ENCODE data around the gene COL3A1.

The COL3A1 gene

DNA sequence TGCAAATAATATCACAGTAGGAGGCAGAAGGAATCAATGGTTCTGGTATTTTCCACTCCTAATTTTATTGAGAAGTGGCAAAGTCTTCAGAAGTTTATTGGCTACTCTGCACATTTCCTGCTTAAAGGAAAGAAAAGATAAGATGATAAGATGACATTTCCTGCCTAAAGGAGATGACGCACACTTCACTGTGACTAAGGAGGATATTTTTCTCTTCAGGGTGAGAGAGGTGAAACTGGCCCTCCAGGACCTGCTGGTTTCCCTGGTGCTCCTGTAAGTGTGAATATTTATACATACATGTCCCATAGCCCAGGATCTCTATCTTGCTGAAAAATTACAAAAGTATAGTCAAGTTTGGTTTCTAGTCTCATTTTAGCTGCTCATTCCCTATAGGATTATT is 27.9 kb downstream of the COL3A1 start:
- TF ChIP-seq, protein P1, sequence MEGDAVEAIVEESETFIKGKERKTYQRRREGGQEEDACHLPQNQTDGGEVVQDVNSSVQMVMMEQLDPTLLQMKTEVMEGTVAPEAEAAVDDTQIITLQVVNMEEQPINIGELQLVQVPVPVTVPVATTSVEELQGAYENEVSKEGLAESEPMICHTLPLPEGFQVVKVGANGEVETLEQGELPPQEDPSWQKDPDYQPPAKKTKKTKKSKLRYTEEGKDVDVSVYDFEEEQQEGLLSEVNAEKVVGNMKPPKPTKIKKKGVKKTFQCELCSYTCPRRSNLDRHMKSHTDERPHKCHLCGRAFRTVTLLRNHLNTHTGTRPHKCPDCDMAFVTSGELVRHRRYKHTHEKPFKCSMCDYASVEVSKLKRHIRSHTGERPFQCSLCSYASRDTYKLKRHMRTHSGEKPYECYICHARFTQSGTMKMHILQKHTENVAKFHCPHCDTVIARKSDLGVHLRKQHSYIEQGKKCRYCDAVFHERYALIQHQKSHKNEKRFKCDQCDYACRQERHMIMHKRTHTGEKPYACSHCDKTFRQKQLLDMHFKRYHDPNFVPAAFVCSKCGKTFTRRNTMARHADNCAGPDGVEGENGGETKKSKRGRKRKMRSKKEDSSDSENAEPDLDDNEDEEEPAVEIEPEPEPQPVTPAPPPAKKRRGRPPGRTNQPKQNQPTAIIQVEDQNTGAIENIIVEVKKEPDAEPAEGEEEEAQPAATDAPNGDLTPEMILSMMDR (IDR thresholded peaks at IDR 0.05; ENCODE audit: low read depth, low read length), result no peak
- no peak for TF ChIP-seq POLR2A (IDR thresholded peaks at IDR 0.05; ENCODE audit: extremely low read depth, insufficient read length)
- TF ChIP-seq, protein P2, sequence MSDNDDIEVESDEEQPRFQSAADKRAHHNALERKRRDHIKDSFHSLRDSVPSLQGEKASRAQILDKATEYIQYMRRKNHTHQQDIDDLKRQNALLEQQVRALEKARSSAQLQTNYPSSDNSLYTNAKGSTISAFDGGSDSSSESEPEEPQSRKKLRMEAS (IDR thresholded peaks at IDR 0.05; ENCODE audit: low read depth, low read length), result no peak
- no peak for TF ChIP-seq MYC (IDR thresholded peaks at IDR 0.05; ENCODE audit: low read depth, low read length)
- DNase-seq (ENCODE audit: low read depth), result peak; percentile 14
- H3K4me3 ChIP-seq (ENCODE audit: low read depth, low read length), result no peak overlapping the region

GRCh38 chr2:189008555-189009262 is 34.5 kb downstream of the COL3A1 start:
- no peak for DNase-seq (ENCODE audit: low read depth)
- no peak overlapping the region for H3K4me3 ChIP-seq (ENCODE audit: low read depth, low read length)
- TF ChIP-seq, protein P1 (IDR thresholded peaks at IDR 0.05; ENCODE audit: low read depth, low read length), result no peak
- TF ChIP-seq MYC (IDR thresholded peaks at IDR 0.05; ENCODE audit: low read depth, low read length) (no peak), POLR2A (IDR thresholded peaks at IDR 0.05; ENCODE audit: extremely low read depth, insufficient read length) (no peak)
- TF ChIP-seq, protein P2 (IDR thresholded peaks at IDR 0.05; ENCODE audit: low read depth, low read length), result no peak

- TF ChIP-seq POLR2A (IDR thresholded peaks at IDR 0.05; ENCODE audit: extremely low read depth, insufficient read length), result no peak
- TF ChIP-seq, protein P2 (IDR thresholded peaks at IDR 0.05; ENCODE audit: low read depth, low read length), result no peak
- TF ChIP-seq, protein P1 (IDR thresholded peaks at IDR 0.05; ENCODE audit: low read depth, low read length), result no peak
- no peak for TF ChIP-seq MYC (IDR thresholded peaks at IDR 0.05; ENCODE audit: low read depth, low read length)
- no peak overlapping the region for H3K4me3 ChIP-seq (ENCODE audit: low read depth, low read length)
- no peak for DNase-seq (ENCODE audit: low read depth)
These were observed 36.4 kb downstream of the COL3A1 start for GRCh38 chr2:189010536-189010935.

- TF ChIP-seq POLR2A (IDR thresholded peaks at IDR 0.05; ENCODE audit: extremely low read depth, insufficient read length) (no peak), MYC (IDR thresholded peaks at IDR 0.05; ENCODE audit: low read depth, low read length) (no peak)
- TF ChIP-seq, protein P1 (IDR thresholded peaks at IDR 0.05; ENCODE audit: low read depth, low read length), result no peak
- TF ChIP-seq, protein P2 (IDR thresholded peaks at IDR 0.05; ENCODE audit: low read depth, low read length), result no peak
- H3K4me3 ChIP-seq (ENCODE audit: low read depth, low read length), result no peak overlapping the region
- DNase-seq (ENCODE audit: low read depth), result no peak
These were observed 38.2 kb downstream of the COL3A1 start for GRCh38 chr2:189012351-189012750.

DNA sequence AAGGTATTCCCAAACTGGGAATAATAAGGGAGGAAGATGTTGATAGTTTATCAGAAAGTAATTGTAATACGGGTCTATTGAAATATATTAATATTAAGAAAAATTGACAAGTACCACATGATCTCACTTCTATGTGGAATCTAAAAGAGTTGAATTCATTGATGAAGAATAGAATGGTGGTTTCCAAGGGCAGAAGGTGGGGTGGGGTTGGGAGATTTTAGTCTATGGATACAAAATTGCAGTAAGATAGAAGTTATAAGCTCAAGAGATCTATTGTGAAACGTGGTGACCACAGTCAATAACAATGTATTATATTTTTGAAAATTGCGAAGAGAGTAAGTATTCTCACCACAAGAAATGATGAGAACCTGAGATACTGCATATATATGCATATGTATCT is 38.9 kb downstream of the COL3A1 start:
- TF ChIP-seq, protein P2 (IDR thresholded peaks at IDR 0.05; ENCODE audit: low read depth, low read length), result no peak
- DNase-seq (ENCODE audit: low read depth), result no peak
- no peak overlapping the region for H3K4me3 ChIP-seq (ENCODE audit: low read depth, low read length)

DNA sequence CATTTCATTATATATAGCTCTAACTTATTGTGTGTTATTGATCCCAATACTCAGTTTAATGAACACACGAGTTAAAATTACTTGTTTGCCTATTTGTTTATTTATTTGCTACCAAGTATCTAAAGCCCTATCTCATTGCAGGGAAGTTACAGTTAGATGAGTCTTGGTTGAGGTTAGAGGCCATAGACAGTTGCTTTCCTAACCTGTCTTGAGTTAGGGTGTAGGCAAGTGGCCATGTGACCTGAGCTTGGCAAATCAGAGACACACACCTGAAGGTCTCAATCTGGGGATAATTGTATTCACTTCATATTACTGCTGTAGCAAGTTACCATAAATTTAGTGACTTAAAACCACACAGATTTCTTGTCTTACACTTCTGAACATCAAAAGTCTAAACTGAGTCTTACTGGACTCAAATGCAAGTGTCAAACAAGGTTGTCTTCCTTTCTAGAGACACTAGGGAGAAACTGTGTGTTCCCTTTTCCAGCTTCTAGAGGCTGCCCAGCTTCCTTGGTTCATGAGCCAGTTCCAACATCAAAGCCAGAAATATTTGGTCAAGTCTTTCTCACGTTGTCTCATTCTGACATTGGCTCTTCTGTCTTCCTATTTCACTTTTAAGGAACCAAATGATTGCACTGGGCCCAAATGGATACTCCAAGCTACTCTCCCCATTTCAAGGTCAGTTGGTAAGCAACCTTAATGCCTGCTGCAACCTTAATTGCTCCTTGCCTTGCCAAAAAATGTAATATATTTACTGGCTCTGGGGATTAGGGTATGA is 39.7 kb downstream of the COL3A1 start:
- TF ChIP-seq POLR2A (IDR thresholded peaks at IDR 0.05; ENCODE audit: extremely low read depth, insufficient read length) (no peak), MYC (IDR thresholded peaks at IDR 0.05; ENCODE audit: low read depth, low read length) (no peak)
- TF ChIP-seq, protein P1 (IDR thresholded peaks at IDR 0.05; ENCODE audit: low read depth, low read length), result no peak
- TF ChIP-seq, protein P2 (IDR thresholded peaks at IDR 0.05; ENCODE audit: low read depth, low read length), result no peak
- DNase-seq (ENCODE audit: low read depth), result no peak
- H3K4me3 ChIP-seq (ENCODE audit: low read depth, low read length), result no peak overlapping the region

Data from NB4 (cell line).